PC-9 (cell line): ENCODE results near the gene LRRC32.

Experiments used
- EZH2 ChIP-seq: fragments of 200-600 bp; sonication (generic); IDR thresholded peaks from 2 replicates; pipeline ENCODE4 v1.8.0; 2017; ENCODE audit warnings: antibody characterized with exemption, low read depth
- TF ChIP-seq, protein P1 (sequence below): fragments of 200-600 bp; sonication (generic); conservative IDR thresholded peaks from 2 replicates; pipeline ENCODE4 v1.6.1; 2017; ENCODE audit warnings: mixed run types, antibody characterized with exemption, mild to moderate bottlenecking, moderate library complexity

DNA sequence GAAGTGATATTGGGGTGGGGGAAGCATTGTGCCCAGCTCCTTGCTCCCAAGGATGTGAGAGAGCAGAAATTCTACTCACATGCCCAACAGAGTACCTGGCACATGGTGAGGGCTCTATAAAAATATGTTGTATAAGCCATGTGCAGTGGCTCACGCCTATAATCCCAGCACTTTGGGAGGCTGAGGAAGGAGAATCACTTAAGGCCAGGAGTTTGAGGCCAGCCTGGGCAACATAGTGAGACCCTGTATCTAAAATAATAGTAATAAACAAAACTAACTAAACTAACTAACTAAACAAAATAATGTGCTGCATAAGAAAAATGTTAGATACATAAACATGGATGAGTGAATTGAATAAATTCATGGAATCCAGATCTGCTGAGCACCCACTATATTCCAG is 33.2 kb upstream of the LRRC32 start:
- TF ChIP-seq, protein P1, sequence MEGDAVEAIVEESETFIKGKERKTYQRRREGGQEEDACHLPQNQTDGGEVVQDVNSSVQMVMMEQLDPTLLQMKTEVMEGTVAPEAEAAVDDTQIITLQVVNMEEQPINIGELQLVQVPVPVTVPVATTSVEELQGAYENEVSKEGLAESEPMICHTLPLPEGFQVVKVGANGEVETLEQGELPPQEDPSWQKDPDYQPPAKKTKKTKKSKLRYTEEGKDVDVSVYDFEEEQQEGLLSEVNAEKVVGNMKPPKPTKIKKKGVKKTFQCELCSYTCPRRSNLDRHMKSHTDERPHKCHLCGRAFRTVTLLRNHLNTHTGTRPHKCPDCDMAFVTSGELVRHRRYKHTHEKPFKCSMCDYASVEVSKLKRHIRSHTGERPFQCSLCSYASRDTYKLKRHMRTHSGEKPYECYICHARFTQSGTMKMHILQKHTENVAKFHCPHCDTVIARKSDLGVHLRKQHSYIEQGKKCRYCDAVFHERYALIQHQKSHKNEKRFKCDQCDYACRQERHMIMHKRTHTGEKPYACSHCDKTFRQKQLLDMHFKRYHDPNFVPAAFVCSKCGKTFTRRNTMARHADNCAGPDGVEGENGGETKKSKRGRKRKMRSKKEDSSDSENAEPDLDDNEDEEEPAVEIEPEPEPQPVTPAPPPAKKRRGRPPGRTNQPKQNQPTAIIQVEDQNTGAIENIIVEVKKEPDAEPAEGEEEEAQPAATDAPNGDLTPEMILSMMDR: no peak
- no peak for TF ChIP-seq EZH2
